Right lobe of liver (tissue), 6 donors: ENCODE data around the gene COL11A2. TPM values are rescaled to one million over a fixed set of nuclear protein-coding genes. Genes with fewer than 3 reads are reported as not detected.
A peak's percentile ranks its signal among the peaks of the same experiment; 100 is the strongest.

ENCODE experiments used
- ATAC-seq, 4 donors: fragments of 200-7000 bp; cut with Tn5 transposase; one replicate each; pipeline ENCODE4 v1.9.1; 2020; ENCODE audit warnings: mild to moderate bottlenecking in 4 of 4, moderate library complexity in 4 of 4
- DNase-seq, 3 donors: peaks; one replicate each; pipeline ENCODE4 v3.0.0-alpha.2; 2020
- H3K27ac ChIP-seq, 3 donors: fragments of 200-600 bp; one replicate each; pipeline ENCODE4 v1.8.0; 2022
- H3K27me3 ChIP-seq, 2 donors: fragments of 200-600 bp; one replicate each; pipeline ENCODE4 v1.8.0; 2022
- H3K36me3 ChIP-seq, 4 donors: fragments of 200-600 bp; sonication (generic) in 1 of 4; one replicate each; pipeline versions ENCODE4 v1.5.1 to v1.8.0; 2017 to 2022; ENCODE audit warnings: control low read depth in 1 of 4
- H3K4me1 ChIP-seq, 4 donors: fragments of 200-600 bp; sonication (generic) in 1 of 4; one replicate each; pipeline versions ENCODE4 v1.5.1 to v1.8.0; 2017 to 2022; ENCODE audit warnings: control low read depth in 1 of 4
- H3K4me3 ChIP-seq, 3 donors: fragments of 200-600 bp; one replicate each; pipeline ENCODE4 v1.8.0; 2022
- H3K9me3 ChIP-seq, 4 donors: fragments of 200-600 bp; sonication (generic) in 1 of 4; one replicate each; pipeline versions ENCODE4 v1.5.1 to v1.8.0; 2017 to 2022; ENCODE audit warnings: control low read depth in 1 of 4
- POLR2A ChIP-seq: fragments of 450-650 bp; IDR thresholded peaks from one replicate; pipeline ENCODE4 v1.6.1; 2017; ENCODE audit warnings: antibody characterized with exemption, mild to moderate bottlenecking
- WGBS: methylation state at CpG from one replicate; pipeline ENCODE4 v1.1.6; 2018; ENCODE audit warnings: low coverage, low lambda C conversion rate; ENCODE audit not compliant: insufficient coverage; ENCODE audit errors: missing lambda C conversion rate; 5-methylcytosine and 5-hydroxymethylcytosine counted together
- intact Hi-C, 2 donors: fragments of 100-400 bp; cut with DNase I; formaldehyde crosslinking; loops; one replicate each; pipeline versions ENCODE4 v1.11.2 to v1.14.1; 2022
- total RNA-seq, 6 experiments: library from RNA; depleted of rRNA in 2 of 6; stranded (reverse); fragments of >200 nt in 2 of 6; fragmentation: NEBNext Ultra II Directional in 3 of 6; extraction: Animal tissue kit (Norgen Biotek cat#: 25700) in 3 of 6; gene quantifications; one replicate each; pipeline versions ENCODE4 v1.1.0 to v1.2.4, GENCODE V29; 2016 to 2023
- TF ChIP-seq, protein P1 (sequence below), 4 donors: fragments of 200-600 bp in 3 of 4; fragments of 450-650 bp in 1 of 4; IDR thresholded peaks; one replicate each; pipeline versions ENCODE4 v1.5.1 to v1.8.0; 2016 to 2022; ENCODE audit warnings: antibody characterized with exemption in 4 of 4, mild to moderate bottlenecking in 2 of 4
- donor health status: DM: no; HTN: yes; CAD: no.
- donor health status: DM: no; HTN: no; CAD: no.
- donor health status: DM: no; HTN: no; CAD: no.
- donor health status: DM: no; HTN: yes; CAD: no.
- donor health status: DM: no; HTN: yes; CAD: no.

The COL11A2 gene
- total RNA-seq, 6 experiments from 2014 or later: 0.06 to 1.4 (median 0.61) TPM

DNA sequence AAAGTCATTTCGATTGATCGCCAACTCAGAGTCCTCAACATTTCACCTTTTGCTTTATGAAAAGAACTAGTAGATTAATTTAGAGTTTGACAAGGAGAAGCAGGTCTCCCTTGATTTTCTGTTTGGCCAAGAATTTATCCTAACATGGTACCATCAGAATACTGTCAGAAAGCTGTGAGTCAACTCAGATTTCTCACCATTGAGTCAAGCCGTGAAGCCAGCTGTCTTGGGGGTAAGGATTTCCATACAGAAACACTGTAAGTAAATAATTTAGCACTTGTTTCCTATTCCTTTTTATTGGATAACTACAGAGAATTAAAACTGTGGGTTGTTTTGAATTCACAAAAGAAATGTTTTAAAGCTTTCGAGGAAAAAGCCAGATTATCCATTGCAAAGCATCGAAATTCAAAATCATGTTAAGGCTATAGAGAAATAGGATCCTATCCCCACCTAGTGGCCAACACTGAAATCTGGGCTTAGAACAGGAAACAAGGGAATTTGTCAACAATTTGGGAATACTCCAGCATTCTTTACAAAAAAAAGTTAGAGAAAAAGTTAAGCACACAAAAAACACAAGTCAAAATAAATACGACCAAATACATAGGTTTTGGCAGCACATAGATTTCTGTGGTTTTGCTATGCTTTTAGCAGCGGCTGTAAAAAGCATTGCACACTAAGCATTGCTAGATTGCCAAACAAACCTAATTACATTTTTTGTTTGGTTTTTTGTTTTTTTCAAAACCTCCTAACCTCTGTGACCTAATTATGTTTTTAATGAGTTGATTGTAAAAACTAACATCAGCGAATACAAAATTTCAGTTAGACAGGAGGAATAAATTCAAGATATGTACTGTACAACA is 44.2 kb downstream of the COL11A2 start:
- TF ChIP-seq POLR2A: no peak
- TF ChIP-seq, protein P1, sequence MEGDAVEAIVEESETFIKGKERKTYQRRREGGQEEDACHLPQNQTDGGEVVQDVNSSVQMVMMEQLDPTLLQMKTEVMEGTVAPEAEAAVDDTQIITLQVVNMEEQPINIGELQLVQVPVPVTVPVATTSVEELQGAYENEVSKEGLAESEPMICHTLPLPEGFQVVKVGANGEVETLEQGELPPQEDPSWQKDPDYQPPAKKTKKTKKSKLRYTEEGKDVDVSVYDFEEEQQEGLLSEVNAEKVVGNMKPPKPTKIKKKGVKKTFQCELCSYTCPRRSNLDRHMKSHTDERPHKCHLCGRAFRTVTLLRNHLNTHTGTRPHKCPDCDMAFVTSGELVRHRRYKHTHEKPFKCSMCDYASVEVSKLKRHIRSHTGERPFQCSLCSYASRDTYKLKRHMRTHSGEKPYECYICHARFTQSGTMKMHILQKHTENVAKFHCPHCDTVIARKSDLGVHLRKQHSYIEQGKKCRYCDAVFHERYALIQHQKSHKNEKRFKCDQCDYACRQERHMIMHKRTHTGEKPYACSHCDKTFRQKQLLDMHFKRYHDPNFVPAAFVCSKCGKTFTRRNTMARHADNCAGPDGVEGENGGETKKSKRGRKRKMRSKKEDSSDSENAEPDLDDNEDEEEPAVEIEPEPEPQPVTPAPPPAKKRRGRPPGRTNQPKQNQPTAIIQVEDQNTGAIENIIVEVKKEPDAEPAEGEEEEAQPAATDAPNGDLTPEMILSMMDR (IDR thresholded peaks at IDR 0.05): peak; percentile 75 to 83 (median 80)
- intact Hi-C loops: no loop called here
- DNase-seq: no peak
- no peak overlapping the region for H3K27ac ChIP-seq
- H3K27me3 ChIP-seq: no peaks in the 10 kb centered on the region
- H3K4me3 ChIP-seq: no peak overlapping the region
- no peaks in the 10 kb centered on the region for H3K4me1 ChIP-seq
- WGBS: 34% methylated on average over 8 of the region's 8 CpGs
- H3K9me3 ChIP-seq: no peaks in the 10 kb centered on the region
- no peaks in the 10 kb centered on the region for H3K36me3 ChIP-seq
- peak; percentile 69 to 78 (median 74) for ATAC-seq

DNA sequence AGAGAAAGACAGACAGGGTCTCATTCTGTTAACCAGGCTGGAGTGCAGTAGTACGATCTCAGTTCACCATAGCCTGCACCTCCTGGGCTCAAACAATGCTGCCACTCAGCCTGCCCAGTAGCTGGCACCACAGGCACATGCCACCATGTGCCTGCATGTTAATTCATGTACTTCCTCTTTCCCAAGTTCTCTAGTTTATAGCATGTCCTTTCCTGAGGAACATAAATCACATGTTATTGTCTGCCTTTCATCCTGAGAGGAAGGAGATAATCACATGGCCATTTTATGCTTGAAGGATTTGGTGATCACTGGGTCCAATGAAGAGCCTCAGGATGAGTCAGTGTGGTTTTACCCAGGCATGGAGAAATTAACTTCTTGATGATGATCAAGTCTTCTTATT is 47.9 kb downstream of the COL11A2 start:
- intact Hi-C loops: no loop called here
- 33% methylated on average over 1 of the region's 1 CpG for WGBS
- H3K36me3 ChIP-seq: no peaks in the 10 kb centered on the region
- TF ChIP-seq POLR2A: no peak
- TF ChIP-seq, protein P1 (IDR thresholded peaks at IDR 0.05): no peak
- no peaks in the 10 kb centered on the region for H3K4me1 ChIP-seq
- H3K27me3 ChIP-seq: no peaks in the 10 kb centered on the region
- H3K27ac ChIP-seq: no peak overlapping the region
- ATAC-seq (peak; percentile 31 to 61 (median 44)), DNase-seq (no peak)
- no peak overlapping the region for H3K4me3 ChIP-seq
- no peaks in the 10 kb centered on the region for H3K9me3 ChIP-seq

DNA sequence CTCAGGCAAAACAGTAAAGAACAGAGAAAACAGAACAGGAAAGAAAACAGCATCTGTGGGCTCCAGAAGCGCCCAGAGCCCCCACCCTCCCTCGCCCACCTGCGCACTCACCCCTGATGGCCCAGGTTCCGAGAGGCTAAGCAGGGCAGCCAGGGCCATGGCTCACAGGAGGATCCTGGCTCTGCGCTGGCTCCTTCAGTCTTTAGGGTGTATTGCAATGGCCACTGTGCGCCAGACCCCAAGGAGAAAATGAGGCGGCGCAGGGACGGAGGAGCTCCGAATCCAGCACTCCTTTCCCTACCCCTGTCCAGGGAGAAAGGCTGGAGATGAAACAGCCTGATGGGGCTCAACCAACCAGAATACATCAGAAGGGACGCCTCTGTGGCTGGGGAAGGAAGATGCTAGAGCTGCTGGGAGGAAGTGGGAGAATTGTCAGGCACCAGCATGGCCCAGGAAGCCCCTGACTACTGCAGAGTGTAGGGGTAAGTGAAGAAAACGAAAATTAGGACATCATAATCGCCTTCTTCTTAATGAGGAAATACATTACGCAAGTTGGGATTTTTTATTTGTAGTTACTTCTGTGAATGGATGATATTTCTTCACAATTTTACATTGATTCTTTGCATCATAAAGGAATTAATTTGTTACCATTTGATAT is 49.0 kb downstream of the COL11A2 start:
- ATAC-seq (peak in 2 of 4 donors; percentile 17 to 32), DNase-seq (no peak)
- intact Hi-C loops: no loop called here
- Histone ChIP-seq H3K36me3 (no peaks in the 10 kb centered on the region), H3K4me3 (no peak overlapping the region), H3K27me3 (no peaks in the 10 kb centered on the region), H3K4me1 (no peaks in the 10 kb centered on the region), H3K9me3 (no peaks in the 10 kb centered on the region), H3K27ac (no peak overlapping the region)
- TF ChIP-seq, protein P1 (IDR thresholded peaks at IDR 0.05): no peak
- no peak for TF ChIP-seq POLR2A
- 59% methylated on average over 12 of the region's 14 CpGs for WGBS

DNA sequence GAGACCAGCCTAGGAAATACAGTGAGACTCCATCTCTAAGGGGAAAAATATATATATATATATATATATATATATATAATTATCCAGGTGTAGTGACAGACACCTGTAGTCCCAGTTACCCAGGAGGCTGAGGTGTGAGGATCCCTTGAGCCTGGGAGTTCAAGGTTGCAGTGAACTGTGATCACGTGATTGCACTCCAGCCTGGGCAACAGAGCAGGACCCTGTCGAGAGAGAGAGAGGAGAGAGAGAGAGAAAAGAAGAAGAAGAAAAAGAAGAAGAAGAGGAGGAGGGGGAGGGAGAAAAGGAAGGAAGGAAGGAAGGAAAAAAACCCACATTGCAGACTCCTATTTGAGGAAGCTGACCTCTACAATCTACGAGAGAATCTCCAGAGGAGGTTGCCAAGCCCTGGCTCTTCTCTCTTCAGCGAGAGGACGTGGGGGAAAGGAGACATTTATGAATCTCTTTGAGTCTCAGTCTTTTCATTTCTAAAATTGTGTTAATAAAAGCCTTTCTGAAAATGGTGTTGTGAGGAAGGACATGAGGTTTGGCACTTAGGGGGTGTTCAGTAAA is 49.7 kb downstream of the COL11A2 start:
- Histone ChIP-seq H3K4me1 (no peaks in the 10 kb centered on the region), H3K27me3 (no peaks in the 10 kb centered on the region), H3K36me3 (no peaks in the 10 kb centered on the region), H3K9me3 (no peaks in the 10 kb centered on the region), H3K4me3 (no peak overlapping the region), H3K27ac (no peak overlapping the region)
- TF ChIP-seq, protein P1 (IDR thresholded peaks at IDR 0.05): no peak
- WGBS: 24% methylated on average over 5 of the region's 5 CpGs
- intact Hi-C loops: no loop called here
- no peak for DNase-seq
- ATAC-seq: no peak
